AG09319 (cell line): ENCODE measurements around the gene TMEM184A.

Experiments
- DNase-seq: peaks from one replicate; pipeline ENCODE4 v3.0.0-alpha.2; 2010; ENCODE audit warnings: low read depth; ENCODE audit errors: extremely low read depth
- TF ChIP-seq, protein P1 (sequence below): IDR thresholded peaks from 2 replicates; pipeline ENCODE4 v1.5.1; 2011; ENCODE audit warnings: low read depth, mild to moderate bottlenecking, inconsistent platforms, low read length, moderate library complexity

Gene TMEM184A

DNA sequence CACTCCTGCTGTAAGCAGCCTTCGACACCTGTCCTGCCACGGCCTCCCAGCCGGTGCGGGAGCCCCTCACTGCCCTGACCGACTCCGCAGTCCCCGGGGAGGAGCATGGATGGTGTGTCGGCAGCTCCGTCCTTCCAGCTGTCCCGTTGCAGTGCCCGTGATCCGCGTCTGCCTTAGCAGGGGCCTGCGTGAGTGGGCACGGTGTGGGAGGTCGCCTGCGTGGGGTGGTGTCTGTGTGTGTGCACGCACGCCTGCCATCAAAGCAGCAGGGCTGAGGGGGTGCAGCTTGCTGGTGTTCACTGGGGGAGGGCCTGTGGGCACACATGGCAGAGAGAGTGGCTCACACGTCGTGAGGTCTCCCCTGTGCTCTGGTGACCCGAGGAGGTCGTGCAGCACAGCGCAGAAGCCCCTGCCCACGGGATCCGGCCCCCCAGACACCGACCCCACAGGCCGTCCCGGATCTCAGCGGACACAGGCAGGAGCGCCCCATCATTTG, 15.2 kb downstream of the TMEM184A start:
- TF ChIP-seq, protein P1, sequence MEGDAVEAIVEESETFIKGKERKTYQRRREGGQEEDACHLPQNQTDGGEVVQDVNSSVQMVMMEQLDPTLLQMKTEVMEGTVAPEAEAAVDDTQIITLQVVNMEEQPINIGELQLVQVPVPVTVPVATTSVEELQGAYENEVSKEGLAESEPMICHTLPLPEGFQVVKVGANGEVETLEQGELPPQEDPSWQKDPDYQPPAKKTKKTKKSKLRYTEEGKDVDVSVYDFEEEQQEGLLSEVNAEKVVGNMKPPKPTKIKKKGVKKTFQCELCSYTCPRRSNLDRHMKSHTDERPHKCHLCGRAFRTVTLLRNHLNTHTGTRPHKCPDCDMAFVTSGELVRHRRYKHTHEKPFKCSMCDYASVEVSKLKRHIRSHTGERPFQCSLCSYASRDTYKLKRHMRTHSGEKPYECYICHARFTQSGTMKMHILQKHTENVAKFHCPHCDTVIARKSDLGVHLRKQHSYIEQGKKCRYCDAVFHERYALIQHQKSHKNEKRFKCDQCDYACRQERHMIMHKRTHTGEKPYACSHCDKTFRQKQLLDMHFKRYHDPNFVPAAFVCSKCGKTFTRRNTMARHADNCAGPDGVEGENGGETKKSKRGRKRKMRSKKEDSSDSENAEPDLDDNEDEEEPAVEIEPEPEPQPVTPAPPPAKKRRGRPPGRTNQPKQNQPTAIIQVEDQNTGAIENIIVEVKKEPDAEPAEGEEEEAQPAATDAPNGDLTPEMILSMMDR, result no peak
- no peak for DNase-seq

- DNase-seq, result no peak
- TF ChIP-seq, protein P1, result no peak
Observed at GRCh38 chr7:1539882-1540775, 15.9 kb downstream of the TMEM184A start.

GRCh38 chr7:1539181-1539881, 16.7 kb downstream of the TMEM184A start:
- TF ChIP-seq, protein P1, result no peak
- DNase-seq, result no peak

DNA sequence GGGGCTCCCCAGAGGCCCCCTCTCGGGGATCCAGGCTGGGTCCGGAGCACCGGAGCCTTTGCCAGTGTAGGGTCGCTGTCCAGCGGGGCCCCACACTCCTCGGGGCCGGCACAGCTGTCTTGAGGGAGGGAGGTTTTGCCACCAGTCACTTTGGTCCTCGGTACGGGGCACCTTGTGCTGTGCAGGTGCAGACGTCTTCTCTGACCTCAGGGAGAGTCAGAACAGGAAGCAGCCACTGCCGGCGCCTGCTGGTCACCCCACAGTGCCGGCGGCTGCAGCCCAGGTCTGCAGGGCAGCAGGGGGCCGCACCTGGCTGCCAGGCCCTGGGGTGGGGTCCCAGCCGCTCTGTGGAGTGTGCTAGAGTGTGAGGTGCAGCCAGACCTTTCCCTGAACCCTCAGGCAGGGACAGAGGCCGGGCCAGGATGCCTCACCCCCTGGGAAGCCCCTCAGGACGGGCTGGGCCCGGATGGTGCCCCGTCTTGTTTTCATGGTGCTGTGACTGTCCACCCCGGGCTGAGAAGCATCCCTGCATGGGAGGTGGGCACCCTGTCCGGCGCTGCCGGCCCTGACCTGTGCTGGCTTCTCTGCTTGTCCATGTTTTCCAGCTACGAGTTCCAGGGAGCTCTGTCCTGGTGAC, 17.3 kb downstream of the TMEM184A start:
- TF ChIP-seq, protein P1, result no peak
- no peak for DNase-seq

DNA sequence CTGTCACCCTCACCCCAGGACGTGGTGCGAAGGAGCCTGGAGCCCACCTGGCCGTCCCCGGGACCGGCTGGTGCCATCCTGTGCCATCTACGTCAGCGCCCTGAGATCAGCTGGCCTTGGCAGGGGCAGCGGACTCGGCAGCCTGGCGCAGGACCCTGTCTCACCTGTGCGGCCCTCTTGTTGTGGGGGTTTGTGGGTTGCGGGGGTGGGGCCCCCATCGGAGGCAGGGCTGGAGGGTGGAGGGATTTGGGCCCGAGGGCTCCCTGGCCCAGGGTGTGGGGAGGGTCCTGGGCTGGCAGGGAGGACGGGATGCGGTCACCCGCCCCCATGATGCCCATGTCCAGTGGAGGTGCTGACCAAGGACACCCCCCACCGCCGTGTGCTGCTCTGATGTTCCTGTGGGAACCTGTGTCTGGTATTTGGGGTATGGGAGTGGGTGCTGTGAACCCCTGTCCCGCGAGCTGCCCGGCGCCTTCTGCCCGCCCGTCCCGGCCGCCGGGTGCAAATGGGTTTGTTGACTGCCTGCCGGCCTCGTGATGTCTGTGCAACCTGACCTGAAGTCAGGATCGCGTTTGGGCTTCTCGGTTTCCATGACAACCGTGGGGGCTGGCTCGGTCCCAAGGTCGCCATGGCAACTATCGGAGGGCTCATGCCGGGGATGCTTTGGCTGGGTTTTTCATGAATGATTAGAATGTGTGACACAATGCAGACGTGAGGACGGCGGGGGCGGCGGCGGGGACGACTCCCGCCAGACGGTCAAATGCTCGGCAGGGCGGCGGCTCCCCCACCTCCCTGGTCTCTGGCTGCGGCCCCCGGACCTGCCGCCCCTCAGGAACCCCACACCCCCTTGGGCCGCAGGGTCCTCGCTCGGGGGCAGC, 18.2 kb downstream of the TMEM184A start:
- TF ChIP-seq, protein P1, result no peak
- peak; percentile 89 for DNase-seq

DNA sequence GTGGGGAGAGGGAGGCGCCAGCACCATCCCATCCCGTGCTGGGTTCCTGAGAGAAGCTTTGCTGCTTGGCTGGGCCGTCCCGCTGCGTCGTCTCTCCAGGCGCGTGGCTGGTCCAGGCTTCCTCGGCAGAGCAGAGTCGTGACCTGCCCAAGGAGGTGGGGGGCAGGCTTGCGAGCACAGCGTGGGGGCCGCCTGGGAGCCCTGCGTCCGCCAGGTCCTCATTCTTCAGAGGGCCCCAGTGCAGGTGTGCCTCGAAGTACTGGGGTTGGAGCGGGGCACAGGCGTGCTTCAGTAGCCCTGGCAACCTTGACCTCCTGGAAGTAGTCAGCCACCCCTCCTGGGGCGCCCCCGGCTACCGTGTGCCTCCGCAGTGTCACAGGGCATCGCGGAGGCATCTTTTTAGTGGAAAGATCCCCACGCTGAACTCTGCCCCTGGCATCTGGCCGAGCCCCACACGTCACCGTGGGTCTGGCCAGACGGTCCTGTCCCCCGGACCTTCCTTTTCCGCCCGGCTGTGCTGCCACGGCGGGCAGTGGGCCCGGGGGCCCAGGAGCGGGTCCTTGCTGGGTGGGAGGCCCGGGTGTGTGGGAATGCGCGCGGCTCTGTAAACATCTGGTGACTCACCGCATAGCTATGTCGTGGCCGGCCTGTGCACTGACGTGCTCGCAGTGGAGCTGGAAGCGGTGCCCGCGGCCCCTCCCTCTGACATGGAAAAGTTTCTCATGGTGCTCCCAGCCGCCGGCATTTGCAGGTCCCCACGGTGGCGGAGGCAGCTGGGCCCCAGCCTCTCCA, 19.1 kb downstream of the TMEM184A start:
- TF ChIP-seq, protein P1, result no peak
- peak; percentile 98 for DNase-seq
